ENCODE data around the gene BOD1. TPM values are rescaled to one million over a fixed set of nuclear protein-coding genes. Genes with fewer than 3 reads are reported as not detected.

Gene BOD1
- total and polyA plus RNA-seq, 2 donors (not counting 3 experiments of a cell fraction or from before 2014, with no cell fraction given) = 57.6 to 62.4 TPM

- TF ChIP-seq FOS (IDR thresholded peaks at IDR 0.05; ENCODE audit: borderline replicate concordance, insufficient read depth, low read length) (no peak), POLR2AphosphoS5 (IDR thresholded peaks at IDR 0.05; ENCODE audit: insufficient read depth, low read depth, low read length) (no peak)
- Histone ChIP-seq H3K27ac (ENCODE audit: insufficient read depth, low read depth, low read length) (no peak overlapping the region), H3K79me2 (ENCODE audit: control insufficient read depth, insufficient read depth, low read length) (no peaks in the 10 kb centered on the region), H3K36me3 (ENCODE audit: control insufficient read depth in 2 of 2, extremely low read depth in 1 of 2, insufficient read depth in 2 of 2, low read length in 2 of 2) (no peaks in the 10 kb centered on the region), H4K20me1 (replicated peaks; ENCODE audit: control insufficient read depth, extremely low read depth, insufficient read depth, low read length) (no peaks in the 10 kb centered on the region), H2AFZ (ENCODE audit: low read depth, low read length) (no peak overlapping the region), H3K9me1 (replicated peaks; ENCODE audit: control insufficient read depth, extremely low read depth, insufficient read depth, low read length) (no peaks in the 10 kb centered on the region), H3K9ac (replicated peaks; ENCODE audit: extremely low read depth, insufficient read depth, low read length) (no peak overlapping the region), H3K4me2 (ENCODE audit: insufficient read depth, low read length) (no peak overlapping the region), H3K9me3 (replicated peaks; ENCODE audit: control insufficient read depth, insufficient read depth, low read length) (no peaks in the 10 kb centered on the region), H3K4me3 (replicated peaks in 1 of 3; ENCODE audit: insufficient read depth in 1 of 3, low read depth in 1 of 3, low read length in 3 of 3) (no peak overlapping the region), H3K4me1 (ENCODE audit: control insufficient read depth, extremely low read depth, insufficient read depth, low read length) (peaks cover 2% of the 10 kb centered on the region), H3K27me3 (ENCODE audit: control insufficient read depth in 2 of 2, insufficient read depth in 2 of 2, low read length in 2 of 2) (peaks cover 0 to 4% of the 10 kb centered on the region in 2 experiments)
- no peak for FAIRE-seq
- dilution Hi-C loops (cut with MboI; ENCODE audit: extremely low pct_ligation_motif_present, low sequenced_read_pairs) = no loop called here
- intact Hi-C loops (cut with micrococcal nuclease) = no loop called here
- POLR2A ChIA-PET = no interaction called here
- CTCF ChIA-PET = interaction anchor here (1.2 to 7.5 kb wide), 3 partner anchors 282 to 869 kb away, joined by 3 to 235 read pairs (median 29); no protein-coding TSS in a partner anchor
- no peak for DNase-seq (ENCODE audit: low read depth, low spot score)
- BruUV-seq (replicated peaks) = no TSS peak
These were observed 40.5 kb downstream of the BOD1 start for GRCh38 chr5:173575985-173576384.

DNA sequence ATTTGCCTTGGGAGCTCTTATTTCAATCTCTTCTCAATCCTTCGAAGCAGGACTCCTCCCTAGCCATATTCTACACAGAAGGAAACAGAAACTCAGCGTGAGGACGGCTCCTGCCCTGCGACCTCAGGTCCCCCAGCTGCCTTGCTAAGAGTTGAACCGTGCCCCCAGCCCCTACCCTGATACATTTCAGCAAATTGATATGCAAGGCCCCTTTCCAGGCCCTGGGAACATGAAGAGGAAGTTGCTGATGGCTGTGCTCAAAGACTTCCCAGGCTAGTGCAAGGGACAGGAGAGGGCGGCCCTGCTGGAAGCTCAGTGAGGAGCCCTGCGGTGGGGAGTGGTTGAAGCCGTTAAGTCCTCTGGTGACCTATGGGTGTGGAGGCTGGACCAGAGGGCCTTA is 41.5 kb downstream of the BOD1 start:
- ChIA-PET POLR2A (no interaction called here), CTCF (interaction anchor here (1.1 to 7.5 kb wide), 5 partner anchors 100 to 868 kb away, joined by 4 to 235 read pairs (median 9); no protein-coding TSS in a partner anchor)
- Histone ChIP-seq H3K27ac (ENCODE audit: insufficient read depth, low read depth, low read length) (no peak overlapping the region), H3K4me3 (replicated peaks in 1 of 3; ENCODE audit: insufficient read depth in 1 of 3, low read depth in 1 of 3, low read length in 3 of 3) (no peak overlapping the region), H3K4me2 (ENCODE audit: insufficient read depth, low read length) (no peak overlapping the region), H3K36me3 (ENCODE audit: control insufficient read depth in 2 of 2, extremely low read depth in 1 of 2, insufficient read depth in 2 of 2, low read length in 2 of 2) (no peaks in the 10 kb centered on the region), H3K79me2 (ENCODE audit: control insufficient read depth, insufficient read depth, low read length) (no peaks in the 10 kb centered on the region), H2AFZ (ENCODE audit: low read depth, low read length) (no peak overlapping the region), H4K20me1 (replicated peaks; ENCODE audit: control insufficient read depth, extremely low read depth, insufficient read depth, low read length) (no peaks in the 10 kb centered on the region), H3K9me3 (replicated peaks; ENCODE audit: control insufficient read depth, insufficient read depth, low read length) (no peaks in the 10 kb centered on the region), H3K9me1 (replicated peaks; ENCODE audit: control insufficient read depth, extremely low read depth, insufficient read depth, low read length) (no peaks in the 10 kb centered on the region), H3K4me1 (ENCODE audit: control insufficient read depth, extremely low read depth, insufficient read depth, low read length) (peaks cover 2% of the 10 kb centered on the region), H3K27me3 (ENCODE audit: control insufficient read depth in 2 of 2, insufficient read depth in 2 of 2, low read length in 2 of 2) (peaks cover 0 to 4% of the 10 kb centered on the region in 2 experiments), H3K9ac (replicated peaks; ENCODE audit: extremely low read depth, insufficient read depth, low read length) (no peak overlapping the region)
- intact Hi-C loops (cut with micrococcal nuclease) (loop anchor here (5.0 kb wide), 3 partner anchors 123 to 408 kb away; no protein-coding TSS in a partner anchor), dilution Hi-C loops (cut with MboI; ENCODE audit: extremely low pct_ligation_motif_present, low sequenced_read_pairs) (no loop called here)
- FAIRE-seq (no peak), DNase-seq (ENCODE audit: low read depth, low spot score) (no peak)
- no peak for TF ChIP-seq POLR2AphosphoS5 (IDR thresholded peaks at IDR 0.05; ENCODE audit: insufficient read depth, low read depth, low read length)
- TF ChIP-seq EZH2 (IDR thresholded peaks at IDR 0.05; ENCODE audit: borderline replicate concordance, low read depth, low read length, severe bottlenecking) = no peak
- no peak for TF ChIP-seq CTCF (IDR thresholded peaks at IDR 0.05; ENCODE audit: extremely low read depth in 1 of 2, insufficient read depth in 1 of 2, low read depth in 1 of 2, low read length in 2 of 2)
- no peak for TF ChIP-seq POLR2A (IDR thresholded peaks at IDR 0.05; ENCODE audit: low read depth, low read length)
- no peak for TF ChIP-seq MAX (IDR thresholded peaks at IDR 0.05; ENCODE audit: insufficient read depth, insufficient read length)
- no peak for TF ChIP-seq MYC (IDR thresholded peaks at IDR 0.05; ENCODE audit: low read depth, low read length)
- no TSS peak for BruUV-seq (replicated peaks)

Data from endothelial cell of umbilical vein (primary cell).